Measurements from ENCODE around the gene RRP9.

DNA sequence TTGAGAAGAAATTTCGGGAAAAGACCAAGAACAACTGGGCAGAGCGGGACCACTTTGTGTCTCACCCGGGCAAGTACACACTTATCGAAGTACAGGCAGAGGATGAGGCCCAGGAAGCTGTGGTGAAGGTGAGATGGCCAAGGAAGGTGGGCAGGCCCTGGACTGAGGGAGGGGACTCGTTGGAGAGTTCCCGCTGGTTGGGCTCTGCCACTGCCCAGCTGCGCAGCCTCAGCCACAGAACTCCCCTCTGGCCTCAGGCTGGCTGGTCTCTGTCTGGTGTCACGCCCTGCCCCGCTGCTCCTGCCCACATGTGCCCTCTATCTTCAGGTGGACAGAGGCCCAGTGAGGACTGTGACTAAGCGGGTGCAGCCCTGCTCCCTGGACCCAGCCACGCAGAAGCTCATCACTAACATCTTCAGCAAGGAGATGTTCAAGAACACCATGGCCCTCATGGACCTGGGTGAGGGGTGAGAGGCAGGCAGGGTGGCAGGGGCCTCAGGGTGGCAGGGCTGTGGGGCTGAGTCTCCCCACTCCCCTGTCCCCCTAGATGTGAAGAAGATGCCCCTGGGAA, 2.8 kb upstream of the RRP9 start:
- TF ChIP-seq, protein P1, sequence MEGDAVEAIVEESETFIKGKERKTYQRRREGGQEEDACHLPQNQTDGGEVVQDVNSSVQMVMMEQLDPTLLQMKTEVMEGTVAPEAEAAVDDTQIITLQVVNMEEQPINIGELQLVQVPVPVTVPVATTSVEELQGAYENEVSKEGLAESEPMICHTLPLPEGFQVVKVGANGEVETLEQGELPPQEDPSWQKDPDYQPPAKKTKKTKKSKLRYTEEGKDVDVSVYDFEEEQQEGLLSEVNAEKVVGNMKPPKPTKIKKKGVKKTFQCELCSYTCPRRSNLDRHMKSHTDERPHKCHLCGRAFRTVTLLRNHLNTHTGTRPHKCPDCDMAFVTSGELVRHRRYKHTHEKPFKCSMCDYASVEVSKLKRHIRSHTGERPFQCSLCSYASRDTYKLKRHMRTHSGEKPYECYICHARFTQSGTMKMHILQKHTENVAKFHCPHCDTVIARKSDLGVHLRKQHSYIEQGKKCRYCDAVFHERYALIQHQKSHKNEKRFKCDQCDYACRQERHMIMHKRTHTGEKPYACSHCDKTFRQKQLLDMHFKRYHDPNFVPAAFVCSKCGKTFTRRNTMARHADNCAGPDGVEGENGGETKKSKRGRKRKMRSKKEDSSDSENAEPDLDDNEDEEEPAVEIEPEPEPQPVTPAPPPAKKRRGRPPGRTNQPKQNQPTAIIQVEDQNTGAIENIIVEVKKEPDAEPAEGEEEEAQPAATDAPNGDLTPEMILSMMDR (conservative IDR thresholded peaks at IDR 0.05; ENCODE audit: low read depth, low read length), result no peak
- TF ChIP-seq EZH2 (IDR thresholded peaks at IDR 0.05; ENCODE audit: borderline replicate concordance, low read depth, low read length, poor library complexity, severe bottlenecking), result no peak
